HepG2 (cell line): ENCODE data around the gene NLGN4X. TPM values are rescaled to one million over a fixed set of nuclear protein-coding genes. Genes with fewer than 3 reads are reported as not detected.

Experiments
- ATAC-seq: fragments of 200-7000 bp; cut with Tn5 transposase; 3 replicates; pipeline ENCODE4 v1.9.1; 2020; ENCODE audit warnings: mild to moderate bottlenecking, moderate library complexity
- BruUV-seq: library from RNA; stranded (reverse); fragments of 400-500 nt; replicated peaks from 2 replicates; lab custom pipeline; 2021; lab: Mats Ljungman, UMichigan
- CTCF ChIA-PET: fragments of 300-600 bp; formaldehyde crosslinking; extraction: SDS; loops from one replicate; lab custom pipeline; 2021; ENCODE audit warnings: low total read pairs, inconsistent platforms, low intra/inter-chr PET ratio; lab: Yijun Ruan, JAX
- POLR2A ChIA-PET: fragments of 350-600 bp; sonication (Branson Sonifier 250); formaldehyde crosslinking; loops from one replicate; lab custom pipeline; 2020; ENCODE audit warnings: antibody characterized with exemption, inconsistent platforms; lab: Yijun Ruan, JAX
- DNase-seq: peaks from one replicate; pipeline ENCODE4 v3.0.0-alpha.2; 2015; ENCODE audit warnings: low spot score
- FAIRE-seq: peaks from 3 replicates; lab custom pipeline; 2011; peaks lifted over from hg19 to GRCh38; lab: Jason Lieb, UNC
- H2AFZ ChIP-seq: one replicate; pipeline ENCODE4 v1.6.1; 2011; ENCODE audit warnings: low read length, inconsistent platforms
- H3K27ac ChIP-seq: fragments of 300-600 bp; 3 replicates; pipeline ENCODE4 v1.8.0; 2011; ENCODE audit warnings: mixed run types, mild to moderate bottlenecking, mixed read lengths, low read length, inconsistent platforms; ENCODE audit not compliant: insufficient read depth; ENCODE audit errors: extremely low read length
- H3K27me3 ChIP-seq, 2 experiments: fragments of 200-600 bp in 1 of 2; 2 replicates in 1 of 2; 3 replicates in 1 of 2; pipeline versions ENCODE4 v1.6.0 to v1.8.0; 2011; ENCODE audit warnings: low read length in 2 of 2, mild to moderate bottlenecking in 2 of 2, moderate library complexity in 2 of 2, inconsistent platforms in 1 of 2; ENCODE audit not compliant: insufficient read depth in 2 of 2, control insufficient read depth in 1 of 2
- H3K36me3 ChIP-seq, 2 experiments: fragments of 200-600 bp in 1 of 2; replicated peaks in 1 of 2; 2 replicates in 1 of 2; 3 replicates in 1 of 2; pipeline versions ENCODE4 v1.5.1 to v1.8.0; 2011; ENCODE audit warnings: low read length in 2 of 2, inconsistent platforms in 1 of 2; ENCODE audit not compliant: insufficient read depth in 2 of 2, control insufficient read depth in 1 of 2
- H3K4me1 ChIP-seq: 2 replicates; pipeline ENCODE4 v1.5.1; 2012; ENCODE audit warnings: low read length, inconsistent platforms; ENCODE audit not compliant: insufficient read depth
- H3K4me2 ChIP-seq: 2 replicates; pipeline ENCODE4 v1.6.0; 2011; ENCODE audit warnings: low read depth, low read length, inconsistent platforms
- H3K4me3 ChIP-seq, 3 experiments: fragments of 200-600 bp in 1 of 3; sonication (generic), shearing (Covaris generic) in 1 of 3; replicated peaks in 1 of 3; 2 replicates each; pipeline ENCODE4 v1.5.1; 2011 to 2016; ENCODE audit warnings: low read length in 3 of 3, inconsistent platforms in 2 of 3, low read depth in 2 of 3, mild to moderate bottlenecking in 2 of 3, control low read depth in 1 of 3, mixed read lengths in 1 of 3; ENCODE audit not compliant: insufficient read depth in 1 of 3
- H3K79me2 ChIP-seq: one replicate; pipeline ENCODE4 v1.6.1; 2011; ENCODE audit warnings: low read length, inconsistent platforms; ENCODE audit not compliant: insufficient read depth
- H3K9ac ChIP-seq: 2 replicates; pipeline ENCODE4 v1.6.0; 2011; ENCODE audit warnings: mild to moderate bottlenecking, low read depth, low read length, inconsistent platforms; ENCODE audit not compliant: insufficient read depth
- H3K9me3 ChIP-seq: 2 replicates; pipeline ENCODE4 v1.5.1; 2012; ENCODE audit warnings: mild to moderate bottlenecking, low read length
- H4K20me1 ChIP-seq: 2 replicates; pipeline ENCODE4 v1.6.0; 2011; ENCODE audit warnings: inconsistent platforms, mild to moderate bottlenecking, low read length, moderate library complexity; ENCODE audit not compliant: insufficient read depth
- CREB3 ChIP-seq: sonication (generic); formaldehyde crosslinking; IDR thresholded peaks from 2 replicates; pipeline ENCODE4 v1.5.0; 2020; ENCODE audit warnings: missing genetic modification reagents
- CTCF ChIP-seq: sonication (generic); formaldehyde crosslinking; IDR thresholded peaks from 2 replicates; pipeline ENCODE4 v1.5.0; 2020; ENCODE audit warnings: mild to moderate bottlenecking, missing genetic modification reagents, moderate library complexity
- SMC3 ChIP-seq: IDR thresholded peaks from 2 replicates; pipeline ENCODE4 v1.6.1; 2011; ENCODE audit warnings: low read length, improper control_type of control experiment
- STAG1 ChIP-seq: sonication (generic); formaldehyde crosslinking; IDR thresholded peaks from 2 replicates; pipeline ENCODE4 v1.4.0; 2020; ENCODE audit warnings: missing genetic modification reagents
- ZNF75D ChIP-seq: sonication (generic); formaldehyde crosslinking; IDR thresholded peaks from 2 replicates; pipeline ENCODE4 v1.8.1; 2023; ENCODE audit warnings: missing genetic modification reagents, mild to moderate bottlenecking, borderline replicate concordance
- WGBS: methylation state at CpG from one replicate; pipeline ENCODE4 v1.1.6; 2017; ENCODE audit warnings: low lambda C conversion rate; 5-methylcytosine and 5-hydroxymethylcytosine counted together
- in situ Hi-C: cut with HindIII; loops from 2 replicates; pipeline ENCODE4 v1.10.0; 2017; ENCODE audit warnings: low pct_unique_long_range_greater_than_20kb; ENCODE audit not compliant: extremely low pct_ligation_motif_present
- intact Hi-C: fragments of 100-400 bp; cut with micrococcal nuclease; formaldehyde crosslinking; loops from one replicate; pipeline ENCODE4 v1.10.0; 2022; ENCODE audit not compliant: unreplicated experiment
- polyA plus RNA-seq, 8 experiments: library from polyadenylated mRNA; depleted of rRNA in 3 of 8; stranded (reverse) in 7 of 8; unstranded in 1 of 8; fragments of >200 nt; fragmentation: Illumina TruSeq in 4 of 8; extraction: Trizol in 4 of 8; gene quantifications; 2 replicates each; pipeline versions ENCODE4 v1.2.1 to v1.2.3, GENCODE V29; 2011 to 2016; ENCODE audit warnings: low read depth in 4 of 8, missing spikeins in 1 of 8, mixed read lengths in 1 of 8; ENCODE audit not compliant: insufficient read depth in 1 of 8
- total RNA-seq, 5 experiments: library from RNA; depleted of rRNA; stranded (reverse); fragments of >200 nt; fragmentation: Illumina TruSeq; extraction: Trizol; gene quantifications; 2 replicates each; pipeline ENCODE4 v1.2.3, GENCODE V29; 2016; ENCODE audit warnings: low read depth in 1 of 5

NLGN4X gene
- total and polyA plus RNA-seq, 2 of the 13 experiments (the other 11 are each of a cell fraction or from before 2014, with no cell fraction given), result not detected

- Histone ChIP-seq H3K36me3 (no peaks in the 10 kb centered on the region), H3K9ac (no peak overlapping the region), H3K27ac (no peak overlapping the region), H3K4me1 (no peaks in the 10 kb centered on the region), H2AFZ (no peak overlapping the region), H3K4me3 (no peak overlapping the region), H4K20me1 (no peaks in the 10 kb centered on the region), H3K27me3 (no peaks in the 10 kb centered on the region), H3K4me2 (no peak overlapping the region), H3K9me3 (no peaks in the 10 kb centered on the region), H3K79me2 (no peaks in the 10 kb centered on the region)
- in situ Hi-C loops (loop anchor here (25.0 kb wide), 1 partner anchor 1340 kb away; no protein-coding TSS in a partner anchor), intact Hi-C loops (no loop called here)
- BruUV-seq, result no TSS peak
- DNase-seq, result peak; percentile 0
- 17% methylated on average over 12 of the region's 12 CpGs for WGBS
- no peak for ATAC-seq
- no peak for TF ChIP-seq CREB3 (CRISPR knock-in tag)
- peak; percentile 33 for TF ChIP-seq SMC3
- TF ChIP-seq CTCF (CRISPR knock-in tag), result peak; percentile 57
- peak; percentile 68 for TF ChIP-seq STAG1 (CRISPR knock-in tag)
- no peak for TF ChIP-seq ZNF75D (CRISPR knock-in tag)
- POLR2A ChIA-PET, result no interaction called here
- CTCF ChIA-PET, result no interaction called here
- no peak for FAIRE-seq
Observed at GRCh38 chrX:5876984-5877596, 351.6 kb downstream of the NLGN4X start.
